Brain microvascular endothelial cell (primary cell): Measurements from ENCODE around the gene LAMTOR4.
"Not testable (repeated sequence)": the region's sequence is repeated elsewhere in the genome, so short reads cannot be mapped to it uniquely, and the experiment has no call there.

Experiments
- DNase-seq: peaks from one replicate; pipeline ENCODE4 v3.0.0-alpha.2; 2020
- H3K27ac ChIP-seq: fragments of 250-450 bp; sonication (Bioruptor Pico); 2 replicates; pipeline ENCODE4 v1.5.1; 2020; ENCODE audit warnings: mild to moderate bottlenecking, moderate library complexity
- H3K27me3 ChIP-seq: fragments of 250-450 bp; sonication (Bioruptor Pico); replicated peaks from 2 replicates; pipeline ENCODE4 v1.5.1; 2020; ENCODE audit warnings: mild to moderate bottlenecking
- H3K36me3 ChIP-seq: fragments of 250-450 bp; sonication (Bioruptor Pico); replicated peaks from 2 replicates; pipeline ENCODE4 v1.5.1; 2020; ENCODE audit warnings: mild to moderate bottlenecking
- H3K4me3 ChIP-seq: 2 replicates; pipeline ENCODE4 v1.5.1; 2011; ENCODE audit warnings: low read depth, mild to moderate bottlenecking, control low read depth, low read length, moderate library complexity
- in situ Hi-C: cut with HindIII; loops from 2 replicates; pipeline ENCODE4 v1.10.0; 2017; ENCODE audit warnings: low sequenced_read_pairs, low pct_ligation_motif_present
- TF ChIP-seq, protein P1 (sequence below): IDR thresholded peaks from 2 replicates; pipeline ENCODE4 v1.5.1; 2011; ENCODE audit warnings: low read depth, mild to moderate bottlenecking, moderate library complexity, low read length, control low read depth, inconsistent platforms; ENCODE audit errors: missing control alignments

LAMTOR4 gene

DNA sequence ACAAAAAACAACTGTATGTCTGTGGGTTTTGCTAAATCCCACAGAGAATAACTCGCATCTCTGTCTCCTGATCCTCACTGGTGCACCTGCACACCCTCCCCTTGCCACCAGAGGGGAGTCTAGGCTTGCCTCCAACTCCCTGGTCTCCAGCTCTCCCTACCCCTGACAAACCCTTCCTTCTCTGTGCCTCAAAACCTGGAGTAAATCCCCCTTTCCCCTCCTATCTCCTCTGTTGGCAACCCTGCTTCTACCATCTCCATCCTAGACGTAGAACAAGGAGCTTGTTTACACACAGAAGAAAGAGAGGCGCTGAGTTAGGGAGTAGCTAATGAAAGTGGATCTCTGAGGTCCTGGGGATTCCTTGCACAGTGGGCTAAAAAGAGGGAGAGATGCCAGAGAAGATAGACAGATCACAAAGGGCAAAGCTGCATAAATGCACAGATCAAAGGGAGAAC, 16.0 kb upstream of the LAMTOR4 start:
- Histone ChIP-seq H3K27me3 (no peaks in the 10 kb centered on the region), H3K36me3 (no peaks in the 10 kb centered on the region), H3K27ac (no peak overlapping the region), H3K4me3 (no peak overlapping the region)
- TF ChIP-seq, protein P1, sequence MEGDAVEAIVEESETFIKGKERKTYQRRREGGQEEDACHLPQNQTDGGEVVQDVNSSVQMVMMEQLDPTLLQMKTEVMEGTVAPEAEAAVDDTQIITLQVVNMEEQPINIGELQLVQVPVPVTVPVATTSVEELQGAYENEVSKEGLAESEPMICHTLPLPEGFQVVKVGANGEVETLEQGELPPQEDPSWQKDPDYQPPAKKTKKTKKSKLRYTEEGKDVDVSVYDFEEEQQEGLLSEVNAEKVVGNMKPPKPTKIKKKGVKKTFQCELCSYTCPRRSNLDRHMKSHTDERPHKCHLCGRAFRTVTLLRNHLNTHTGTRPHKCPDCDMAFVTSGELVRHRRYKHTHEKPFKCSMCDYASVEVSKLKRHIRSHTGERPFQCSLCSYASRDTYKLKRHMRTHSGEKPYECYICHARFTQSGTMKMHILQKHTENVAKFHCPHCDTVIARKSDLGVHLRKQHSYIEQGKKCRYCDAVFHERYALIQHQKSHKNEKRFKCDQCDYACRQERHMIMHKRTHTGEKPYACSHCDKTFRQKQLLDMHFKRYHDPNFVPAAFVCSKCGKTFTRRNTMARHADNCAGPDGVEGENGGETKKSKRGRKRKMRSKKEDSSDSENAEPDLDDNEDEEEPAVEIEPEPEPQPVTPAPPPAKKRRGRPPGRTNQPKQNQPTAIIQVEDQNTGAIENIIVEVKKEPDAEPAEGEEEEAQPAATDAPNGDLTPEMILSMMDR, result peak; percentile 95
- DNase-seq, result peak; percentile 49
- in situ Hi-C loops, result no loop called here

DNA sequence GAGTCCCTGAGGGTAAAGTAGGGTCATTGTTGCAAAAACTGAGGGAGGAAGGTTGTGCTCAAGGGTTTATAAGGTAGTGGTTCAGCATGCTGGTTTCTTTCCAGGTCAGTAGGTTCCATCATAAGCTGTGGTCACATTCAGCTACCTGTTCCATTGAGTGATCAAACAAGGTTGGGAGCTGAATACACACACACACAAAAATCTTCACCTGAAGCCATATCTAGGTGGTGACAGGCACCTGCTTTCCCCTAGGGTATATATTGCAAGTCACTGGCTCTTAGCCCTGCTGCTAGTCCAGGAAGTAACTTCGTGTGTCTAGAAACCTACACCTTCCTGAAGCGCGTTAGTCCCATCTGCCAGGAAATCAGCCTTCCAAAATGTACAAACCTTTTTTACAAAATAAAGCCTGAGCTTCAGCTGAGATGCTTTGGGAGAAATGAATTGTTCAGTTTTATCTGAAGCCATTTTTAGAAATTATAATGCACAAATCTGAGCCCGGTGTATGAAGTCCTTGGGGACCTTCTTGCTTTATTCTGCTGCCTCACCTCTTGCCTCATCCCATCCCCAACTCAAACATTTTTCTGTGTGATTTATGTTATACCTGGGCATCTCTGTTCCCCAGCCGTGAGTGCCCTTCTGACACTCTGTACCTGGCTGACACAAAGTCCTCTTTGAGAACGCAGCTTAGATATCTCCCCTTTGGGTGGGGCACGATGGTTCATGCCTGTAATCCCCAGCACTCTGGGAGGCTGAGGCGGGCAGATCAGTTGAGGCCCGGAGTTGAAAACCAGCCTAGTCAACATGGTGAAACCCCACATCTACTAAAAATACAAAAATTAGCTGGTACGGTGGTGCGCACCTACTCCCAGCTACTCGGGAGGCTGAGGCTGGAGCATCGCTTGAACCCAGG, 10.6 kb upstream of the LAMTOR4 start:
- in situ Hi-C loops, result no loop called here
- H3K4me3 ChIP-seq, result no peak overlapping the region

DNA sequence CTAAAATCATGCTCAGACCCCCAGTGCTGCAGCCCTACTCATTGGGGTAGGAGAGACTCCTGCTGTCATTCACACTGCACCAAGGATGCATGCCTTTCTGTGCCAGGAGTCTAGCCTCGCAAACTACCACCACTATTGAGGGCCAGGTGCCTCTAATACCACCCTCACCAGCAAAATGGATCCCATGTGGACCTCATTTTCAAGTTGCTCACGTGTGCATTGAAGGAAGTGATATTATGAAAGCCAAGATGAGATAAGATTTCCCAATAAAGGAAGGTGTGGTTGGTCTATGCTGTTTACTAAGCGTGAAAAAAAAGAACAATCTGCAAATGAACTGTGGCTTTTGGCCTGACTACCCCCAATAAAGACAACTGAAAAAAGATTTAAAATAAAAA, 7.2 kb upstream of the LAMTOR4 start:
- TF ChIP-seq, protein P1, result no peak
- in situ Hi-C loops, result no loop called here
- H3K27ac ChIP-seq, result no peak overlapping the region
- H3K4me3 ChIP-seq, result no peak overlapping the region
- no peaks in the 10 kb centered on the region for H3K36me3 ChIP-seq
- DNase-seq, result no peak
- H3K27me3 ChIP-seq, result no peaks in the 10 kb centered on the region

More for the DNA sequence above, 10.6 kb upstream of the LAMTOR4 start:
- no peak for DNase-seq
- H3K27me3 ChIP-seq, result no peaks in the 10 kb centered on the region
- no peak overlapping the region for H3K27ac ChIP-seq
- TF ChIP-seq, protein P1, result no peak
- H3K36me3 ChIP-seq, result no peaks in the 10 kb centered on the region

DNA sequence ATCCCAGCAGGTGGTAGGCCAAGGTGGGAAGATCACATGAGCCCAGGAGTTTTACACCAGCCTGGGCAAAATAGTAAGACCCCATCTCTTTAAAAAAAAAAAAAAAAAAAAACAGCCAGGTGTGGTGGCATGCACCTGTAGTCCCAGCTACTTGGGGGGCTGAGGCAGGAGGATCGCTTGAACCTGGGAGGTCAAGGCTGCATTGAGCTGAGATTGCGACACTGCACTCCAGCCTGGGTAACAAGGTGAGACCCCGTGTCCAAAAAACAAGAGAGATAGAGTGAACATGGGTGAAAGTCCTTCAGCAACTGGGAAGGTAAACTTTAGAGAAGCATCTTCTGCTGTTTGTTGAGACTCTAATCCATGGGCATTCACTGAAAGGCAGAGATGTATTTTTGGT, 6.3 kb upstream of the LAMTOR4 start:
- TF ChIP-seq, protein P1, result no peak
- DNase-seq, result no peak
- in situ Hi-C loops, result no loop called here
- H3K27ac ChIP-seq, result no peak overlapping the region
- no peaks in the 10 kb centered on the region for H3K36me3 ChIP-seq
- no peaks in the 10 kb centered on the region for H3K27me3 ChIP-seq
- H3K4me3 ChIP-seq, result no peak overlapping the region

DNA sequence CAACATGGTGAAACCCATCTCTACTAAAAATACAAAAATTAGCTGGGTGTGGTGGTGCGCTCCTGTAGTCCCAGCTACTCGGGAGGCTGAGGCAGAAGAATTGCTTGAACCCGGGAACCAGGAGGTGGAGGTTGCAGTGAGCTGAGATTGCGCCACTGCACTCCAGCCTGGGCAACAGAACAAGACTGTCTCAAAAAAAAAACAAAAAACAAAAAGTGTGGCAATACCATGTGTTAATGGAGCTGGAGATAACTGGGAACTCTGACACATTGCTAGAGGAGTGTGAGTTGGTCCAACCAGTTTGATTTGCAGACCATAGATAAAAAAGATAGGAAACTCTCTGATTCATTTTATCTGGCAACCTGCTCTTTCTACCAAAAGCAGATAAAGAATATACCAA, 2.4 kb upstream of the LAMTOR4 start:
- DNase-seq, H3K27ac ChIP-seq, H3K4me3 ChIP-seq, H3K36me3 ChIP-seq, in situ Hi-C loops, H3K27me3 ChIP-seq: not testable (repeated sequence)

DNA sequence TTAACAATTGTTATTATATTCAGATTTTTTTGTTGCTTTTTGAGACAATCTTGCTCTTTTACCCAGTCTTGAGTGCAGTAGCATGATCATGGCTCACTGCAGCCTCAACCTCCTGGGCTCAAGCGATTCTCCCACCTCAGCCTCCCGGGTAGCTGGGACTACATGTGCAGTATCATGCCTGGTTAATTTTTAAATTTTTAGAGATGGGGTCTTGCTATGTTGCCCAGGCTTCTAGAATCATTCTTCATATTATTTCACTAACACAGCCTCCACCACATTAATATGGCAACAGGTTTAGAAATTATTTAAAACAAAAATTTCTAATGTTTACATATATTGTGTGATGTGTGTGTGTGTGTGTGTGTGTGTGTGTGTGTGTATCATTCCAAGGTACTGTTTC, 1.4 kb upstream of the LAMTOR4 start:
- no peak for DNase-seq
- Histone ChIP-seq H3K4me3 (no peak overlapping the region), H3K27ac (no peak overlapping the region), H3K27me3 (no peaks in the 10 kb centered on the region), H3K36me3 (no peaks in the 10 kb centered on the region)
- in situ Hi-C loops, result no loop called here
- TF ChIP-seq, protein P1, result no peak
